Osteocyte (in vitro differentiated cells): ENCODE data around the gene IL9R. TPM values are rescaled to one million over a fixed set of nuclear protein-coding genes. Genes with fewer than 3 reads are reported as not detected.
"Not testable (repeated sequence)": the region's sequence is repeated elsewhere in the genome, so short reads cannot be mapped to it uniquely, and the experiment has no call there.

Source experiments
- DNase-seq: peaks from one replicate; pipeline ENCODE4 v3.0.0; 2021; ENCODE audit warnings: mixed read lengths; ENCODE audit not compliant: unreplicated experiment; ENCODE audit errors: extremely low spot score
- H3K27ac Mint-ChIP-seq: one replicate; pipeline ENCODE4 v1.8.0; 2021; ENCODE audit warnings: mild to moderate bottlenecking, mixed read lengths; ENCODE audit not compliant: unreplicated experiment
- H3K27me3 Mint-ChIP-seq: one replicate; pipeline ENCODE4 v1.8.0; 2021; ENCODE audit warnings: mixed read lengths; ENCODE audit not compliant: unreplicated experiment
- H3K36me3 Mint-ChIP-seq: one replicate; pipeline ENCODE4 v1.8.0; 2021; ENCODE audit warnings: mixed read lengths; ENCODE audit not compliant: unreplicated experiment
- H3K4me1 Mint-ChIP-seq: one replicate; pipeline ENCODE4 v1.8.0; 2021; ENCODE audit warnings: mixed read lengths; ENCODE audit not compliant: unreplicated experiment
- H3K4me3 Mint-ChIP-seq: one replicate; pipeline ENCODE4 v1.8.0; 2021; ENCODE audit warnings: mild to moderate bottlenecking, moderate library complexity, mixed read lengths; ENCODE audit not compliant: unreplicated experiment
- H3K9me3 Mint-ChIP-seq: one replicate; pipeline ENCODE4 v1.8.0; 2021; ENCODE audit warnings: mixed read lengths; ENCODE audit not compliant: unreplicated experiment
- total RNA-seq: library from RNA; stranded (reverse); gene quantifications from 2 replicates; pipeline ENCODE4 v1.2.1, GENCODE V29; 2021

The IL9R gene
- total RNA-seq, 1 donor from 2014 or later = not detected

GRCh38 chrX:156029296-156029695 lies 31.8 kb downstream of the IL9R start:
- not testable (repeated sequence) for H3K27me3 Mint-ChIP-seq, H3K27ac Mint-ChIP-seq, H3K36me3 Mint-ChIP-seq, H3K4me1 Mint-ChIP-seq, H3K4me3 Mint-ChIP-seq, H3K9me3 Mint-ChIP-seq
- DNase-seq = peak; percentile 75

- H3K4me3 Mint-ChIP-seq, H3K36me3 Mint-ChIP-seq, H3K27ac Mint-ChIP-seq, H3K27me3 Mint-ChIP-seq, H3K9me3 Mint-ChIP-seq, H3K4me1 Mint-ChIP-seq: not testable (repeated sequence)
- peak; percentile 15 for DNase-seq
Measured at GRCh38 chrX:156029707-156030442, 32.4 kb downstream of the IL9R start.

GRCh38 chrX:156030474-156030873 lies 33.0 kb downstream of the IL9R start:
- H3K27me3 Mint-ChIP-seq, H3K36me3 Mint-ChIP-seq, H3K4me1 Mint-ChIP-seq, H3K9me3 Mint-ChIP-seq, H3K27ac Mint-ChIP-seq, H3K4me3 Mint-ChIP-seq: not testable (repeated sequence)
- DNase-seq = peak; percentile 71

Other genes starting within 250 kb of the IL9R start
- 35.7 and 36.4 TPM in 2 replicates for gene VAMP7, start 116.4 kb upstream of the IL9R start, total RNA-seq